SH-SY5Y (cell line): ENCODE results near the gene ATP13A1.

Source experiments
- GATA2 ChIP-seq: IDR thresholded peaks from 2 replicates; pipeline ENCODE4 v1.6.1; 2011; ENCODE audit warnings: mild to moderate bottlenecking, low read depth, low read length
- GATA3 ChIP-seq: IDR thresholded peaks from 2 replicates; pipeline ENCODE4 v1.6.1; 2011; ENCODE audit warnings: low read depth, mild to moderate bottlenecking, low read length, moderate library complexity

- no peak for TF ChIP-seq GATA3
- TF ChIP-seq GATA2: no peak
Measured at GRCh38 chr19:19628501-19629134, 34.9 kb downstream of the ATP13A1 start.
